H1 (cell line): ENCODE data around the gene ASCC3. TPM values are rescaled to one million over a fixed set of nuclear protein-coding genes. Genes with fewer than 3 reads are reported as not detected.

Experiments
- BRCA1 ChIP-seq: IDR thresholded peaks from 2 replicates; pipeline ENCODE4 v1.6.1; 2012; ENCODE audit warnings: low read depth, low read length, improper control_type of control experiment
- FOSL1 ChIP-seq: IDR thresholded peaks from 2 replicates; pipeline ENCODE4 v1.6.1; 2011; ENCODE audit warnings: mild to moderate bottlenecking, low read depth, low read length, moderate library complexity; ENCODE audit not compliant: insufficient read depth
- HDAC6 ChIP-seq: IDR thresholded peaks from one replicate; pipeline ENCODE4 v1.7.1; 2012; ENCODE audit warnings: low read depth, mild to moderate bottlenecking, inconsistent platforms, low read length, moderate library complexity
- POLR2AphosphoS5 ChIP-seq: IDR thresholded peaks from 2 replicates; pipeline ENCODE4 v1.6.1; 2011; ENCODE audit warnings: low read depth, low read length
- SAP30 ChIP-seq: fragments of 300-600 bp; sonication (generic); IDR thresholded peaks from 2 replicates; pipeline ENCODE4 v1.7.1; 2012; ENCODE audit warnings: low read length, moderate library complexity, mild to moderate bottlenecking, inconsistent platforms; ENCODE audit not compliant: insufficient read depth, insufficient replicate concordance
- YY1 ChIP-seq: IDR thresholded peaks from 2 replicates; pipeline ENCODE4 v1.6.1; 2011; ENCODE audit warnings: low read depth, mild to moderate bottlenecking, low read length
- ZNF274 ChIP-seq: IDR thresholded peaks from 2 replicates; pipeline ENCODE4 v1.7.0; 2012; ENCODE audit warnings: low read length, borderline replicate concordance; ENCODE audit errors: extremely low read depth
- polyA plus RNA-seq, 7 experiments: library from polyadenylated mRNA; depleted of rRNA in 3 of 7; stranded (reverse) in 5 of 7; unstranded in 2 of 7; fragments of >200 nt in 5 of 7; fragments of 200-250 nt in 2 of 7; gene quantifications; 1 replicate in 5 of 7; 2 replicates in 1 of 7; 4 replicates in 1 of 7; pipeline versions ENCODE4 v1.2.1 to v1.2.3, GENCODE V29; 2011 to 2013; ENCODE audit warnings: missing spikeins in 2 of 7, mixed read lengths in 2 of 7
- total RNA-seq: library from RNA; stranded (reverse); fragmentation: NEBNext Ultra II Directional; extraction: Animal tissue kit (Norgen Biotek cat#: 25700); gene quantifications from 2 replicates; pipeline ENCODE4 v1.2.1, GENCODE V29; 2021

Gene ASCC3
- total and polyA plus RNA-seq, 2 of the 8 experiments (the other 6 are each of a cell fraction or from before 2014, with no cell fraction given) = 37.5 to 77.8 TPM

GRCh38 chr6:100838011-100838410 is 43.1 kb downstream of the ASCC3 start (continued):
- TF ChIP-seq SAP30 (no peak), YY1 (no peak), FOSL1 (no peak), ZNF274 (no peak), BRCA1 (no peak), HDAC6 (no peak), POLR2AphosphoS5 (no peak)
